ENCODE results near the gene ETNPPL.

Gene ETNPPL

GRCh38 chr4:108762559-108763225, at the start of gene ETNPPL:
TSS of gene ETNPPL (minus strand) at chr4:108763053. CDS start at chr4:108762898, 155 bp downstream.
- DNase-seq, result peak; percentile 74

GRCh38 chr4:108811486-108811885, 48.6 kb upstream of the ETNPPL start:
- no peak for DNase-seq

GRCh38 chr4:108810087-108810486, 47.2 kb upstream of the ETNPPL start:
- DNase-seq, result no peak

GRCh38 chr4:108804648-108805273, 41.9 kb upstream of the ETNPPL start:
- DNase-seq, result no peak

GRCh38 chr4:108799306-108799705, 36.5 kb upstream of the ETNPPL start:
- DNase-seq, result no peak

- no peak for DNase-seq
These were observed 33.3 kb upstream of the ETNPPL start for GRCh38 chr4:108796173-108796572.

- no peak for DNase-seq
These were observed 32.9 kb upstream of the ETNPPL start for GRCh38 chr4:108795733-108796132.

- DNase-seq, result no peak
These were observed 31.3 kb upstream of the ETNPPL start for GRCh38 chr4:108794136-108794535.

GRCh38 chr4:108793415-108793814, 30.6 kb upstream of the ETNPPL start:
- DNase-seq, result no peak

GRCh38 chr4:108788731-108789130, 25.9 kb upstream of the ETNPPL start:
- peak; percentile 31 for DNase-seq

- no peak for DNase-seq
These were observed 24.9 kb upstream of the ETNPPL start for GRCh38 chr4:108787724-108788123.

- no peak for DNase-seq
These were observed 24.3 kb upstream of the ETNPPL start for GRCh38 chr4:108787106-108787505.

GRCh38 chr4:108786351-108786750, 23.5 kb upstream of the ETNPPL start:
- peak; percentile 11 for DNase-seq

- no peak for DNase-seq
These were observed 21.0 kb upstream of the ETNPPL start for GRCh38 chr4:108783665-108784463.

GRCh38 chr4:108779958-108780357, 17.1 kb upstream of the ETNPPL start:
- no peak for DNase-seq

GRCh38 chr4:108777388-108777787, 14.5 kb upstream of the ETNPPL start:
- no peak for DNase-seq

- no peak for DNase-seq
These were observed 13.1 kb upstream of the ETNPPL start for GRCh38 chr4:108775921-108776320.

- DNase-seq, result no peak
These were observed 12.1 kb upstream of the ETNPPL start for GRCh38 chr4:108774809-108775530.

GRCh38 chr4:108772402-108772801, 9.5 kb upstream of the ETNPPL start:
- DNase-seq, result no peak

- no peak for DNase-seq
These were observed 3.2 kb upstream of the ETNPPL start for GRCh38 chr4:108766058-108766457.

GRCh38 chr4:108763986-108764385, 1.1 kb upstream of the ETNPPL start:
- no peak for DNase-seq

GRCh38 chr4:108763226-108763593, 357 bp upstream of the ETNPPL start:
- DNase-seq, result no peak

GRCh38 chr4:108758498-108758897, 4.4 kb downstream of the ETNPPL start:
- no peak for DNase-seq
